K562 (cell line): ENCODE data around the gene EN1. TPM values are rescaled to one million over a fixed set of nuclear protein-coding genes. Genes with fewer than 3 reads are reported as not detected.

ENCODE experiments used
- ARID4B ChIP-seq: sonication (generic); formaldehyde crosslinking; IDR thresholded peaks from 2 replicates; pipeline ENCODE4 v1.8.0; 2022; ENCODE audit warnings: mild to moderate bottlenecking, missing genetic modification reagents
- CREB3L1 ChIP-seq: fragments of 450-650 bp; IDR thresholded peaks from 2 replicates; pipeline ENCODE4 v1.6.1; 2014; ENCODE audit warnings: low read depth, mild to moderate bottlenecking, moderate library complexity, borderline replicate concordance
- DNMT1 ChIP-seq: fragments of 450-650 bp; IDR thresholded peaks from 2 replicates; pipeline ENCODE4 v1.6.1; 2016; ENCODE audit warnings: antibody characterized with exemption, mild to moderate bottlenecking
- ETS2 ChIP-seq: IDR thresholded peaks from 2 replicates; pipeline ENCODE4 v1.6.1; 2016; ENCODE audit warnings: borderline replicate concordance, missing genetic modification characterization, mild to moderate bottlenecking, moderate library complexity, missing compliant biosample characterization; ENCODE audit not compliant: poor library complexity, severe bottlenecking
- FOXA1 ChIP-seq: fragments of 450-650 bp; IDR thresholded peaks from 2 replicates; pipeline ENCODE4 v1.6.1; 2016; ENCODE audit warnings: mild to moderate bottlenecking, borderline replicate concordance
- FOXM1 ChIP-seq, 2 experiments: fragments of 450-650 bp in 1 of 2; sonication (generic) in 1 of 2; formaldehyde crosslinking in 1 of 2; IDR thresholded peaks; 2 replicates each; pipeline versions ENCODE4 v1.6.1 to v1.9.0; 2017 to 2022; ENCODE audit warnings: low read depth in 2 of 2, mild to moderate bottlenecking in 2 of 2, missing genetic modification reagents in 1 of 2, moderate library complexity in 1 of 2
- HNRNPL ChIP-seq: fragments of 200-400 bp; formaldehyde crosslinking; IDR thresholded peaks from 2 replicates; pipeline ENCODE4 v1.6.1; 2017; ENCODE audit warnings: low read depth, mild to moderate bottlenecking, low read length
- MITF ChIP-seq: IDR thresholded peaks from 2 replicates; pipeline ENCODE4 v1.6.1; 2014; ENCODE audit warnings: antibody characterized with exemption
- PKNOX1 ChIP-seq: fragments of 450-650 bp; IDR thresholded peaks from 2 replicates; pipeline ENCODE4 v1.6.1; 2016
- POLR2G ChIP-seq: fragments of 200-400 bp; formaldehyde crosslinking; IDR thresholded peaks from 2 replicates; pipeline ENCODE4 v1.6.1; 2017; ENCODE audit warnings: low read depth, mild to moderate bottlenecking, antibody characterized with exemption, low read length, moderate library complexity
- PPARD ChIP-seq: fragments of 250-450 bp; sonication (Bioruptor Pico); IDR thresholded peaks from 2 replicates; pipeline ENCODE4 v1.8.0; 2022; ENCODE audit warnings: inconsistent platforms, mild to moderate bottlenecking, moderate library complexity
- RBFOX2 ChIP-seq: fragments of 200-400 bp; formaldehyde crosslinking; IDR thresholded peaks from 2 replicates; pipeline ENCODE4 v1.6.1; 2017; ENCODE audit warnings: low read depth, mild to moderate bottlenecking, low read length, moderate library complexity
- SIN3A ChIP-seq, 2 experiments: fragments of 150-350 bp in 1 of 2; IDR thresholded peaks; 2 replicates each; pipeline ENCODE4 v1.6.1; 2011 to 2016; ENCODE audit warnings: borderline replicate concordance in 2 of 2, low read depth in 2 of 2, low read length in 2 of 2, mild to moderate bottlenecking in 2 of 2, moderate library complexity in 2 of 2; ENCODE audit not compliant: control insufficient read depth in 1 of 2
- TAF1 ChIP-seq: IDR thresholded peaks from 2 replicates; pipeline ENCODE4 v1.6.1; 2011; ENCODE audit warnings: mild to moderate bottlenecking, low read length, moderate library complexity; ENCODE audit not compliant: insufficient read depth, control insufficient read depth, severe bottlenecking; ENCODE audit errors: extremely low read depth
- ZBTB1 ChIP-seq: sonication (generic); formaldehyde crosslinking; IDR thresholded peaks from 2 replicates; pipeline ENCODE4 v1.8.1; 2023; ENCODE audit warnings: missing genetic modification reagents, low read depth, mild to moderate bottlenecking, borderline replicate concordance
- ZNF24 ChIP-seq: fragments of 450-650 bp; IDR thresholded peaks from 2 replicates; pipeline ENCODE4 v1.6.1; 2016
- polyA plus RNA-seq, 8 experiments: library from polyadenylated mRNA; depleted of rRNA in 4 of 8; stranded (reverse) in 5 of 8; unstranded in 3 of 8; fragments of >200 nt; fragmentation: Nextera tagmentation in 2 of 8; fragmentation: Illumina TruSeq in 1 of 8; extraction: Ambion mirVana in 2 of 8; extraction: Trizol in 1 of 8; gene quantifications; 2 replicates each; pipeline versions ENCODE4 v1.2.1 to v1.2.3, GENCODE V29; 2011 to 2014; ENCODE audit warnings: inconsistent platforms in 1 of 8, missing spikeins in 1 of 8
- total RNA-seq, 7 experiments: library from RNA; depleted of rRNA in 6 of 7; stranded (reverse); fragments of >200 nt in 6 of 7; fragmentation: Illumina TruSeq in 2 of 7; extraction: Trizol in 2 of 7; gene quantifications; 2 replicates each; pipeline versions ENCODE4 v1.2.1 to v1.2.3, GENCODE V29; 2011 to 2021; ENCODE audit warnings: low replicate concordance in 1 of 7

EN1 gene
- total and polyA plus RNA-seq, 9 of the 15 experiments (the other 6 are each of a cell fraction or from before 2014, with no cell fraction given) = 0.06 to 2.0 (median 0.51) TPM

- TF ChIP-seq FOXM1 (IDR thresholded peaks at IDR 0.05; ENCODE audit: low read depth) (no peak), FOXM1 (CRISPR knock-in tag; IDR thresholded peaks at IDR 0.05; ENCODE audit: low read depth) (no peak), PPARD (CRISPR knock-in tag) (no peak), POLR2G (peak; percentile 52), PKNOX1 (no peak), TAF1 (no peak), FOXA1 (no peak), MITF (no peak), ARID4B (CRISPR knock-in tag) (0 out of 2 replicates have a peak, but pooled peaks have one; percentile 14), SIN3A (IDR thresholded peaks at IDR 0.05; ENCODE audit: borderline replicate concordance in 2 of 2, control insufficient read depth in 1 of 2, low read depth in 2 of 2, low read length in 2 of 2) (no peak), HNRNPL (no peak), CREB3L1 (no peak), ZNF24 (no peak), ETS2 (tag) (no peak), DNMT1 (no peak), RBFOX2 (peak; percentile 46), ZBTB1 (CRISPR knock-in tag) (peak; percentile 69; the same call in 1 of the 2 replicates)
Measured at GRCh38 chr2:118846442-118846952, 951 bp downstream of the EN1 start (continued).
